Activated CD8-positive, alpha-beta T cell treated with anti-CD3 and anti-CD28 coated beads for 36 hours (primary cell): ENCODE results near the gene MIER3. TPM values are rescaled to one million over a fixed set of nuclear protein-coding genes. Genes with fewer than 3 reads are reported as not detected.

Source experiments
- ATAC-seq: fragments of 200-7000 bp; cut with Tn5 transposase; one replicate; pipeline ENCODE4 v1.10.0; 2021; ENCODE audit warnings: mild to moderate bottlenecking, moderate library complexity
- CTCF ChIA-PET: fragments of 350-600 bp; sonication (Branson Sonifier 250); formaldehyde crosslinking; loops from one replicate; lab custom pipeline; 2021; ENCODE audit warnings: antibody characterized with exemption; lab: Charles Lee
- POLR2A ChIA-PET: fragments of 350-600 bp; sonication (Branson Sonifier 250); formaldehyde crosslinking; loops from one replicate; lab custom pipeline; 2021; ENCODE audit warnings: antibody characterized with exemption; lab: Charles Lee
- DNase-seq: peaks from one replicate; pipeline ENCODE4 v3.0.0-alpha.2; 2020
- H3K27ac Mint-ChIP-seq: one replicate; pipeline ENCODE4 v1.8.0; 2021; ENCODE audit warnings: mild to moderate bottlenecking, mixed read lengths
- H3K27me3 Mint-ChIP-seq: one replicate; pipeline ENCODE4 v1.8.0; 2021; ENCODE audit warnings: mixed read lengths
- H3K36me3 Mint-ChIP-seq: one replicate; pipeline ENCODE4 v1.8.0; 2021; ENCODE audit warnings: low read depth, mixed read lengths
- H3K4me1 Mint-ChIP-seq: one replicate; pipeline ENCODE4 v1.8.0; 2021; ENCODE audit warnings: low read depth, mixed read lengths
- H3K4me3 Mint-ChIP-seq: one replicate; pipeline ENCODE4 v1.8.0; 2021; ENCODE audit warnings: mild to moderate bottlenecking, moderate library complexity, mixed read lengths
- H3K9me3 Mint-ChIP-seq: one replicate; pipeline ENCODE4 v1.8.0; 2021; ENCODE audit warnings: mixed read lengths
- CTCF ChIP-seq: fragments of 200-600 bp; IDR thresholded peaks from one replicate; pipeline ENCODE4 v1.8.0; 2022; ENCODE audit warnings: antibody characterized with exemption, mild to moderate bottlenecking
- intact Hi-C: fragments of 100-400 bp; cut with micrococcal nuclease; formaldehyde crosslinking; loops from one replicate; pipeline ENCODE4 v1.10.0; 2022
- total RNA-seq, 2 experiments: library from RNA; stranded (reverse); gene quantifications; one replicate each; pipeline ENCODE4 v1.2.3, GENCODE V29; 2021

MIER3 gene
- total RNA-seq, 2 experiments from 2014 or later: 12.2 to 12.8 TPM

- Mint-ChIP-seq H3K9me3 (no peaks in the 10 kb centered on the region), H3K4me1 (no peaks in the 10 kb centered on the region), H3K27me3 (no peaks in the 10 kb centered on the region), H3K4me3 (no peak overlapping the region), H3K27ac (no peak overlapping the region), H3K36me3 (peaks cover 17% of the 10 kb centered on the region)
- DNase-seq (no peak), ATAC-seq (no peak)
- intact Hi-C loops: no loop called here
- ChIA-PET CTCF (interaction anchor here (1.0 to 2.9 kb wide), 3 partner anchors 16 to 221 kb away, joined by 3 to 12 read pairs (median 5); no protein-coding TSS in a partner anchor), POLR2A (interaction anchor here (1.1 to 2.0 kb wide), 2 partner anchors 8 to 16 kb away, joined by 4 to 8 read pairs; partner anchors contain the start of gene SETD9)
- no peak for TF ChIP-seq CTCF
Measured at GRCh38 chr5:56917534-56917933, 34.4 kb downstream of the MIER3 start.

GRCh38 chr5:56914678-56915077 is 37.2 kb downstream of the MIER3 start:
- H3K9me3 Mint-ChIP-seq: no peaks in the 10 kb centered on the region
- POLR2A ChIA-PET: no interaction called here
- CTCF ChIA-PET: interaction anchor here (0.7 to 1.4 kb wide), 2 partner anchors 14 to 223 kb away, joined by 3 read pairs; no protein-coding TSS in a partner anchor
- intact Hi-C loops: no loop called here
- DNase-seq (no peak), ATAC-seq (no peak)
- H3K27ac Mint-ChIP-seq: no peak overlapping the region
- H3K4me1 Mint-ChIP-seq: peaks cover 9% of the 10 kb centered on the region
- TF ChIP-seq CTCF: no peak
- H3K36me3 Mint-ChIP-seq: peaks cover 9% of the 10 kb centered on the region
- no peaks in the 10 kb centered on the region for H3K27me3 Mint-ChIP-seq
- H3K4me3 Mint-ChIP-seq: no peak overlapping the region

- Mint-ChIP-seq H3K9me3 (no peaks in the 10 kb centered on the region), H3K4me1 (peaks cover 14% of the 10 kb centered on the region), H3K27me3 (no peaks in the 10 kb centered on the region), H3K27ac (no peak overlapping the region), H3K4me3 (no peak overlapping the region), H3K36me3 (peaks cover 9% of the 10 kb centered on the region)
- ATAC-seq (no peak), DNase-seq (no peak)
- no peak for TF ChIP-seq CTCF
- ChIA-PET POLR2A (no interaction called here), CTCF (no interaction called here)
- intact Hi-C loops: no loop called here
Measured at GRCh38 chr5:56913766-56914165, 38.2 kb downstream of the MIER3 start.

- Mint-ChIP-seq H3K36me3 (peaks cover 5% of the 10 kb centered on the region), H3K9me3 (no peaks in the 10 kb centered on the region), H3K4me3 (peak overlapping the region; percentile 82), H3K27me3 (peaks cover 3% of the 10 kb centered on the region), H3K27ac (peak overlapping the region; percentile 97), H3K4me1 (peaks cover 19% of the 10 kb centered on the region)
- POLR2A ChIA-PET: interaction anchor here (0.6 to 2.1 kb wide), 6 partner anchors 8 to 264 kb away, joined by 3 to 8 read pairs (median 4); no protein-coding TSS in a partner anchor
- CTCF ChIA-PET: interaction anchor here (0.6 to 2.3 kb wide), 8 partner anchors 10 to 639 kb away, joined by 3 to 13 read pairs (median 3); no protein-coding TSS in a partner anchor
- TF ChIP-seq CTCF: no peak
- peak; percentile 24 for ATAC-seq
- intact Hi-C loops: no loop called here
- DNase-seq: peak; percentile 61
Measured at GRCh38 chr5:56910210-56910965, 41.5 kb downstream of the MIER3 start.
